ENCODE results near the gene TMEM40. TPM values are rescaled to one million over a fixed set of nuclear protein-coding genes. Genes with fewer than 3 reads are reported as not detected.

The TMEM40 gene
- total RNA-seq, 4 donors from 2014 or later: 0.62 to 1.2 TPM; not detected in 2

DNA sequence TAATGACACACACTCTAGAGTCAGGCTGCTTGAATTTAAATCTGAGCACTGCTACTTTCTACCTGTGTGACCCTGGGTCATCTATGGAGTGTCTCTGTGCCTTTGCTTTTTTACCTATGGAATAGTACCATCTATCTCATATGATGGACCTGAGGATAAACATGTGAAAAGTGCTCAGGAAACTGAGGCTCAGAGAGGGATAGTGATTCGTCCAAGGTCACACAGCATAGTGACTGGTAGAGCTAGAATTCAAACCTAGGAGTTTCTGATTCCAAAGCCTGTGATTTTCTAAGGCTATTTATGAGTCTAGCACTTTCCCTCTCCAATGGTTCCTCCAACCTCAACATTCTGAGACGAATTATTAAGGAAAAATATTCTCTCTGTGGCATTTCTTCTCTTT, 63.1 kb downstream of the TMEM40 start:
- DNase-seq: no peak
- TF ChIP-seq, protein P1, sequence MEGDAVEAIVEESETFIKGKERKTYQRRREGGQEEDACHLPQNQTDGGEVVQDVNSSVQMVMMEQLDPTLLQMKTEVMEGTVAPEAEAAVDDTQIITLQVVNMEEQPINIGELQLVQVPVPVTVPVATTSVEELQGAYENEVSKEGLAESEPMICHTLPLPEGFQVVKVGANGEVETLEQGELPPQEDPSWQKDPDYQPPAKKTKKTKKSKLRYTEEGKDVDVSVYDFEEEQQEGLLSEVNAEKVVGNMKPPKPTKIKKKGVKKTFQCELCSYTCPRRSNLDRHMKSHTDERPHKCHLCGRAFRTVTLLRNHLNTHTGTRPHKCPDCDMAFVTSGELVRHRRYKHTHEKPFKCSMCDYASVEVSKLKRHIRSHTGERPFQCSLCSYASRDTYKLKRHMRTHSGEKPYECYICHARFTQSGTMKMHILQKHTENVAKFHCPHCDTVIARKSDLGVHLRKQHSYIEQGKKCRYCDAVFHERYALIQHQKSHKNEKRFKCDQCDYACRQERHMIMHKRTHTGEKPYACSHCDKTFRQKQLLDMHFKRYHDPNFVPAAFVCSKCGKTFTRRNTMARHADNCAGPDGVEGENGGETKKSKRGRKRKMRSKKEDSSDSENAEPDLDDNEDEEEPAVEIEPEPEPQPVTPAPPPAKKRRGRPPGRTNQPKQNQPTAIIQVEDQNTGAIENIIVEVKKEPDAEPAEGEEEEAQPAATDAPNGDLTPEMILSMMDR (IDR thresholded peaks at IDR 0.05 in 4 of 5, conservative IDR thresholded peaks at IDR 0.05 in 1 of 5): no peak
- TF ChIP-seq POLR2A (IDR thresholded peaks at IDR 0.05): no peak
- Histone ChIP-seq H3K27ac (no peak overlapping the region), H3K9me3 (no peaks in the 10 kb centered on the region), H3K4me1 (peaks cover 10 to 16% of the 10 kb centered on the region in 2 donors), H3K4me3 (no peak overlapping the region), H3K27me3 (no peaks in the 10 kb centered on the region), H3K36me3 (no peaks in the 10 kb centered on the region)
- intact Hi-C loops (cut with DNase I; ENCODE audit: low total_unique reads): loop anchor here (2.0 kb wide), 1 partner anchor 31 kb away; the partner anchor contains the start of gene RAF1
- no peak for ATAC-seq
- in situ Hi-C loops (cut with MboI; ENCODE audit: low sequenced_read_pairs in 4 of 4): no loop called here

DNA sequence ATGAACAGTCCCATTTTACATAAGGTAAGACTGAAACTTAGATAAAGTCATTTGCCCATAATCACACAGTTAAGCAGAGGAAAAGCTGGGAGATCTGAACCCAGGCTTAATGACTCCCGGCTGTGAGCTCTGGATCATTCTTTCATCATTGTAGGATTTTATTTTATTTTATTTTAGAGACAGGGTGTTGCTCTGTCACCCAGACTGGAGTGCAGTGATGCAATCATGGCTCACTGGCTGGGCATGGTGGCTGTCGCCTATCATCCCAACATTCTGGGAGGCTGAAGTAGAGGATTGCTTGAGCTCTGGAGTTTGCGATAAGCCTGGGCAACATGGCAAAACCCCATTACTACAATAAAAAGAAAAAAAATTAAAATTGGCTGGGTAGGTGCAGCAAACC, 63.9 kb downstream of the TMEM40 start:
- DNase-seq (no peak), ATAC-seq (no peak)
- Histone ChIP-seq H3K27me3 (no peaks in the 10 kb centered on the region), H3K4me1 (peaks cover 10 to 16% of the 10 kb centered on the region in 2 donors), H3K27ac (peak overlapping the region; percentile 86 to 93 (median 89)), H3K4me3 (no peak overlapping the region), H3K9me3 (no peaks in the 10 kb centered on the region), H3K36me3 (no peaks in the 10 kb centered on the region)
- in situ Hi-C loops (cut with MboI; ENCODE audit: low sequenced_read_pairs in 4 of 4) (no loop called here), intact Hi-C loops (cut with DNase I; ENCODE audit: low total_unique reads) (loop anchor here (2.0 kb wide), 1 partner anchor 30 kb away; the partner anchor contains the start of gene RAF1)
- TF ChIP-seq, protein P1 (IDR thresholded peaks at IDR 0.05 in 4 of 5, conservative IDR thresholded peaks at IDR 0.05 in 1 of 5): no peak
- TF ChIP-seq POLR2A (IDR thresholded peaks at IDR 0.05): no peak

DNA sequence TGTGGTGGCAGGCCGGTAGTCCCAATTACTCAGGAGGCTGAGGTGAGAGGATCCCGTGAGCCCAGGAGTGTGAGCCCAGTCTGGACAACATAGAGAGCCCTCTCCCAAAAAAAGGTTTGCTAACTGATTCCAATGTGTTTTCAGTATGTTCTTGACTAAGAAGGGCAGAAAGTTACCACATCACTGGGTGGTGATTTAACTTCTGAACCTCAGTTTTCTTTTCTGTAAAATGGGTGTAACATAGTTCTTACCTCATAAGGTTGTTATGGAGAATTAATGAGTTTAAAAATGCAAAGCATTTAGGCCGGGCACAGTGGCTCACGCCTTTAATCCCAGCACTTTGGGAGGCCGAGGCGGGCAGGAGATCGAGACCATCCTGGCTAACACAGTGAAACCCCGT, 66.6 kb downstream of the TMEM40 start:
- ATAC-seq (no peak), DNase-seq (no peak)
- in situ Hi-C loops (cut with MboI; ENCODE audit: low sequenced_read_pairs in 4 of 4): no loop called here
- Histone ChIP-seq H3K4me3 (no peak overlapping the region), H3K4me1 (peaks cover 10 to 16% of the 10 kb centered on the region in 2 donors), H3K27ac (peak overlapping the region; percentile 10 to 93 (median 89)), H3K27me3 (no peaks in the 10 kb centered on the region), H3K9me3 (no peaks in the 10 kb centered on the region), H3K36me3 (no peaks in the 10 kb centered on the region)
- TF ChIP-seq POLR2A (IDR thresholded peaks at IDR 0.05): no peak
- TF ChIP-seq, protein P1 (IDR thresholded peaks at IDR 0.05 in 4 of 5, conservative IDR thresholded peaks at IDR 0.05 in 1 of 5): no peak
- intact Hi-C loops (cut with DNase I; ENCODE audit: low total_unique reads): no loop called here

DNA sequence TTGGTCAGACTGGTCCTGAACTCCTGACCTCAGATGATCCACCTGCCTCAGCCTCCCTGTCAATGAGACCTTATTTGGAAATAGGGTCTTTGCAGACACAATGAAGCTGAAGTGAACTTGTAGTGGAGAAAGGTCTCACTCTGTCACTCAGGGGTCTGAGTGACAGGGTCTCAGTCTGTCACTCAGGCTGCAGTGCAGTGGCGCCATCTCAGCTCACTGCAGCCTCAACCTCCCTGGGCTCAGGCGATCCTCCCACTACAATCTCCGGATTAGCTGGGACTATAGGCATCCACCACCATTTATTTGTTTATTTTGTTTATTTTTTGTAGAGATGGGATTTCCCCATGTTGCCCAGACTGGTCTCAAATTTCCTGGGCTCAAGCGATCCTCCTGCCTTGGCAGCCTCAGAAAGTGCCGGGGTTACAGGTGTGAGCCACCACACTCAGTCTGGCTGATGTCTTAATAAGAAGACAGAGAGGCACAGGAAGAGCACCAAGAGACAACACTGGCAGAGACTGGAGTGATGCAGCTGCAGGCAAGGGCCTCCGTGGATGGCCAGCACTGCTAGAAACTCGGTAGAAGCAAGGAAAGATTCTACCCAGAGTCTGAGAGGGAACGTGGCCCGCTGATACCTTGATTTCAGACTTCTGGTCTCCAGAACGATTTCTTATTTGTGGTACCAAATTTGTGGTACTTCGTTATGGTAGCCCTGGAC, 68.9 kb downstream of the TMEM40 start:
- in situ Hi-C loops (cut with MboI; ENCODE audit: low sequenced_read_pairs in 4 of 4) (no loop called here), intact Hi-C loops (cut with DNase I; ENCODE audit: low total_unique reads) (no loop called here)
- Histone ChIP-seq H3K27ac (peak overlapping the region in 2 of 4 donors; percentile 41 to 93), H3K4me3 (no peak overlapping the region), H3K27me3 (no peaks in the 10 kb centered on the region), H3K9me3 (no peaks in the 10 kb centered on the region), H3K4me1 (peaks cover 9 to 14% of the 10 kb centered on the region in 2 donors), H3K36me3 (no peaks in the 10 kb centered on the region)
- ATAC-seq (no peak), DNase-seq (no peak)
- TF ChIP-seq, protein P1 (IDR thresholded peaks at IDR 0.05 in 4 of 5, conservative IDR thresholded peaks at IDR 0.05 in 1 of 5): no peak
- no peak for TF ChIP-seq POLR2A (IDR thresholded peaks at IDR 0.05)
